ENCODE data around the gene SMG6. TPM values are rescaled to one million over a fixed set of nuclear protein-coding genes. Genes with fewer than 3 reads are reported as not detected.

Gene SMG6
- total RNA-seq, 2 donors from 2014 or later: 18.3 to 23.6 TPM

DNA sequence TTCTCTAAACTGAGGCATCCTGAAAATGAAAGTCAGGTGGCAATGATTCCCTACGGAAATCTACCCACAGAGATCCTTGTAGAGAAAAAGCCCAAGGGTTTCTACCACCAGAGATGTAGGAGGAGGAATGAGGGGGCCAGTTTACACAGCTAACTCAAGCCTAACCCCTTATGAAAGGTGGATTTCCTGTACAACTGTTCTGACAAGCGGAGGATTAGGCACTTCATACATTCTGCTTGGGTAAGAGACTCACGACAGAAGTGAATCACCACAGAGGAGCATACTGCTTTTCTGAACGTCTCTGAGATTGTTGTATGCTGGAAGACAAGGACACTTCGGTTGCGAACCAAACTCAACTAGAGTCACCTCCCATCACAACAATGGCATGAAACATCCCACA, 72.7 kb downstream of the SMG6 start:
- DNase-seq: no peak
- H3K4me1 ChIP-seq: no peaks in the 10 kb centered on the region
- H3K27me3 ChIP-seq: no peaks in the 10 kb centered on the region
- no peak overlapping the region for H3K4me3 ChIP-seq
- no peaks in the 10 kb centered on the region for H3K9me3 ChIP-seq
- intact Hi-C loops (cut with DNase I): loop anchor here (10.0 kb wide), 1 partner anchor 56 kb away; no protein-coding TSS in a partner anchor
- TF ChIP-seq, protein P1, sequence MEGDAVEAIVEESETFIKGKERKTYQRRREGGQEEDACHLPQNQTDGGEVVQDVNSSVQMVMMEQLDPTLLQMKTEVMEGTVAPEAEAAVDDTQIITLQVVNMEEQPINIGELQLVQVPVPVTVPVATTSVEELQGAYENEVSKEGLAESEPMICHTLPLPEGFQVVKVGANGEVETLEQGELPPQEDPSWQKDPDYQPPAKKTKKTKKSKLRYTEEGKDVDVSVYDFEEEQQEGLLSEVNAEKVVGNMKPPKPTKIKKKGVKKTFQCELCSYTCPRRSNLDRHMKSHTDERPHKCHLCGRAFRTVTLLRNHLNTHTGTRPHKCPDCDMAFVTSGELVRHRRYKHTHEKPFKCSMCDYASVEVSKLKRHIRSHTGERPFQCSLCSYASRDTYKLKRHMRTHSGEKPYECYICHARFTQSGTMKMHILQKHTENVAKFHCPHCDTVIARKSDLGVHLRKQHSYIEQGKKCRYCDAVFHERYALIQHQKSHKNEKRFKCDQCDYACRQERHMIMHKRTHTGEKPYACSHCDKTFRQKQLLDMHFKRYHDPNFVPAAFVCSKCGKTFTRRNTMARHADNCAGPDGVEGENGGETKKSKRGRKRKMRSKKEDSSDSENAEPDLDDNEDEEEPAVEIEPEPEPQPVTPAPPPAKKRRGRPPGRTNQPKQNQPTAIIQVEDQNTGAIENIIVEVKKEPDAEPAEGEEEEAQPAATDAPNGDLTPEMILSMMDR (IDR thresholded peaks at IDR 0.05): no peak
- H3K36me3 ChIP-seq: no peaks in the 10 kb centered on the region
- peak overlapping the region; percentile 33 for H3K27ac ChIP-seq
- H3K9ac ChIP-seq (ENCODE audit: low read depth in 2 of 2, low read length in 2 of 2): no peak overlapping the region

DNA sequence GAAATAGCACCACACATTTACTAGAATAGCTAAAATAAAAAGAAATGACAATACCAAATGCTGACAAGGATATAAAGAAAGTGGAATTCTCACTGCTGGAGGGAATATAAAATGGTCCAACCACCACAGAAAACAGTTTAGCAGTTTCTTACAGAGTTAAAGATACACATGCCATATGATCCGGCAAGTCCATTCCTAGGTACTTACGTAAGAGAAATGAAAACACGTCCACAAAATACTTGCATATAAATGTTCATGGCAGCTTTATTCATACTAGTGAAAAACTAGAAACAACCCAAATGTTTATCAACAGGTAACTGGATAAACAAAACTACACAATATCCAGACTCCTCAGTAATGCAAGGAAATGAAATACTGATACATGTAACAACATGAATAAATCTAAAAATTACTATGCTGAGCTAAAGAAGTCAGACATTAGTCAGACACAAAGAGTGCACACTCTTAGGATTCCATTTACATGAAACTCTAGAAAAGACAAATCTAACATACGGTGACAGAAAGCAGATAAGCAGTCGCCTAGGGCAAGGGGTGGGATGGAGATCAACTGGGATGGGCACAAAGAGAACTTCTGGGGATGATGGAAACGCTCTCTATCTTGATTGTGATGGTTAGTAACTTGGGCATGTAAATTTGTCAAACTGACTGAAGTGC, 76.4 kb downstream of the SMG6 start:
- Histone ChIP-seq H3K9me3 (no peaks in the 10 kb centered on the region), H3K27ac (no peak overlapping the region), H3K4me1 (no peaks in the 10 kb centered on the region), H3K9ac (ENCODE audit: low read depth in 2 of 2, low read length in 2 of 2) (no peak overlapping the region), H3K27me3 (no peaks in the 10 kb centered on the region), H3K36me3 (no peaks in the 10 kb centered on the region), H3K4me3 (no peak overlapping the region)
- intact Hi-C loops (cut with DNase I): no loop called here
- TF ChIP-seq, protein P1 (IDR thresholded peaks at IDR 0.05): no peak
- DNase-seq: no peak

DNA sequence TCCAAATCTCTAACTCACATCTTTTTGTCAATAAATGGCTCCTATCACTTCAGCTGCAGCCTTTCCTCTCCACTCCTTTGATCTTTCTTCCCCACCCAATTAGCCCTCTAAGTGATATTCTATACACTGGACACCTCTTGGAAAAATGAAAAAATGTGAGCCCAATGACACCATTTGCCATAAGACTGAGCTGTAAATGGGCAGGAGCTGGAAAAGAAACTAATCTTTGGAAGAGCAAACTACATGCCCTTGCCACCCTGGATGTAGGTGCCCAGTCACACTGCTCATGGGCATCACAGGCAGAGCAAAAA, 80.0 kb downstream of the SMG6 start:
- H3K9ac ChIP-seq (ENCODE audit: low read depth in 2 of 2, low read length in 2 of 2): peak overlapping the region in 1 of 2 donors; percentile 28
- intact Hi-C loops (cut with DNase I): no loop called here
- H3K27ac ChIP-seq: peak overlapping the region; percentile 5
- no peaks in the 10 kb centered on the region for H3K36me3 ChIP-seq
- no peaks in the 10 kb centered on the region for H3K4me1 ChIP-seq
- DNase-seq: no peak
- TF ChIP-seq, protein P1 (IDR thresholded peaks at IDR 0.05): no peak
- no peaks in the 10 kb centered on the region for H3K27me3 ChIP-seq
- H3K4me3 ChIP-seq: no peak overlapping the region
- H3K9me3 ChIP-seq: no peaks in the 10 kb centered on the region

DNA sequence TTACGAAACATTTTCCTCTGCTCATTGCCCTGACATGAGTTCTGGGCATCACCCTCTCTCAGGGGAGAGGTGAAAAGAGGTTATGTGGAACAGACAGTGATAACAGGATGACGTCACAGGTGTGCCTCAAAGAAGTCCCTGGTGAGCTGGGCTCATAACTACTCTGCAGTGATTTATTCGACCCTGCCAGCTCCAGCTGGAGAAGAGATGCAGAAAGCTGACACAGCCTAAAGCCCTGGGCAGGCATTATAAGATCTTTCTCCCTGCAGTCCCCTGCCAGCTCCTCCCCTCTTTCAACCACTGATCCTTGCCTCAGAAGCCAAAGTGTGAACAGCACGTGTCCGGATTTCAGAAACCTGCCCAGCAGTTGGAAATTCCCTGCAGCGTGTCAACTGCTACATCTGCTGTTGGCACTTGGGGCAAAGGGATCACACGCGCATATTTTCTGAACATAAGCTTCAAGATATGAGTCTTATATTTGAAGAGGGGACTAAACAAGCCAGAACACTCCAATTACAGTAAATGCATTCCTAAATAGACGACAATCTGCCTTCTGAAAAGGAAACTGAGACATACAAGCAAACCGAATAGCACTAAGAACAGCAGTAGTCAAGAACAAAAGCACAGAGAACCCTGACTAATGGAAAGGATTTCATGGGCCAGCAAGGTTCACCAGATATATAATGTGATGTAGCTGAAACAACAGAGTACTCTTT, 80.5 kb downstream of the SMG6 start:
- peak overlapping the region; percentile 5 for H3K27ac ChIP-seq
- TF ChIP-seq, protein P1 (IDR thresholded peaks at IDR 0.05): no peak
- no peaks in the 10 kb centered on the region for H3K36me3 ChIP-seq
- H3K27me3 ChIP-seq: no peaks in the 10 kb centered on the region
- no peaks in the 10 kb centered on the region for H3K9me3 ChIP-seq
- peak; percentile 44 for DNase-seq
- peak overlapping the region in 1 of 2 donors; percentile 28 for H3K9ac ChIP-seq (ENCODE audit: low read depth in 2 of 2, low read length in 2 of 2)
- no peaks in the 10 kb centered on the region for H3K4me1 ChIP-seq
- no peak overlapping the region for H3K4me3 ChIP-seq
- intact Hi-C loops (cut with DNase I): no loop called here

DNA sequence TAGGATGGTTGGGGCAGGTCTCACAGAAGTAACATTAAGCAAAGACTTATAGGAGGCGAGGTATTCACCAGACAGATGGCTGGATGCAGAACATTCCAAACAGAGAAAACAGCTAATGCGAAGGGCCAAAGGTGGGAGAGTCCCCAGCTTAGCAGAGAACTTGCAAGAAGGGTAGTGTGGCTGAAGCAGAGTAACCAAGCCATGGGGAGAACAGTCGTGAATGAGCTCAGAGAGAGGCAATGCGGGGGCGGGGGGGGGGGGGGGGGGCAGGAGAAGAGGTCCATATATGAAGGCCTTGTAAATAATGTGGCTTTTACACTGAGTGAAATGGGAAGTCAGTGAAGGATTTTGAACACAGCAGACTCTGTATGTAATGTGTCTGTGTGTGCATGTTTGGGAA, 81.3 kb downstream of the SMG6 start:
- DNase-seq: no peak
- H3K4me1 ChIP-seq: no peaks in the 10 kb centered on the region
- H3K36me3 ChIP-seq: no peaks in the 10 kb centered on the region
- TF ChIP-seq, protein P1 (IDR thresholded peaks at IDR 0.05): no peak
- H3K27me3 ChIP-seq: no peaks in the 10 kb centered on the region
- no peak overlapping the region for H3K27ac ChIP-seq
- no peak overlapping the region for H3K9ac ChIP-seq (ENCODE audit: low read depth in 2 of 2, low read length in 2 of 2)
- no peak overlapping the region for H3K4me3 ChIP-seq
- H3K9me3 ChIP-seq: no peaks in the 10 kb centered on the region
- intact Hi-C loops (cut with DNase I): no loop called here
